Right ventricle myocardium superior (tissue), 1 donor: ENCODE results near the gene CD8B2. TPM values are rescaled to one million over a fixed set of nuclear protein-coding genes. Genes with fewer than 3 reads are reported as not detected.
"Not testable (repeated sequence)": the region's sequence is repeated elsewhere in the genome, so short reads cannot be mapped to it uniquely, and the experiment has no call there.

Experiments used
- ATAC-seq: fragments of 200-7000 bp; cut with Tn5 transposase; one replicate; pipeline ENCODE4 v1.9.1; 2020; ENCODE audit warnings: mild to moderate bottlenecking; ENCODE audit not compliant: poor library complexity
- DNase-seq: peaks from one replicate; pipeline ENCODE4 v3.0.0-alpha.2; 2020
- intact Hi-C: fragments of 100-400 bp; cut with DNase I; formaldehyde crosslinking; loops from one replicate; pipeline ENCODE4 v1.11.2; 2022
- long read RNA-seq: library from polyadenylated mRNA; unstranded; transcript quantifications from one replicate; pipeline ENCODE4 v2.0.0, GENCODE V29; 2021
- total RNA-seq: library from RNA; stranded (reverse); fragmentation: NEBNext Ultra II Directional; extraction: Animal tissue kit (Norgen Biotek cat#: 25700); gene quantifications from one replicate; pipeline ENCODE4 v1.2.1, GENCODE V29; 2021
- donor health status: DM: no; HTN: yes; CAD: no; lungs with severe emphysema.

The CD8B2 gene
- not detected for total RNA-seq
- long read RNA-seq: 0 reads

DNA sequence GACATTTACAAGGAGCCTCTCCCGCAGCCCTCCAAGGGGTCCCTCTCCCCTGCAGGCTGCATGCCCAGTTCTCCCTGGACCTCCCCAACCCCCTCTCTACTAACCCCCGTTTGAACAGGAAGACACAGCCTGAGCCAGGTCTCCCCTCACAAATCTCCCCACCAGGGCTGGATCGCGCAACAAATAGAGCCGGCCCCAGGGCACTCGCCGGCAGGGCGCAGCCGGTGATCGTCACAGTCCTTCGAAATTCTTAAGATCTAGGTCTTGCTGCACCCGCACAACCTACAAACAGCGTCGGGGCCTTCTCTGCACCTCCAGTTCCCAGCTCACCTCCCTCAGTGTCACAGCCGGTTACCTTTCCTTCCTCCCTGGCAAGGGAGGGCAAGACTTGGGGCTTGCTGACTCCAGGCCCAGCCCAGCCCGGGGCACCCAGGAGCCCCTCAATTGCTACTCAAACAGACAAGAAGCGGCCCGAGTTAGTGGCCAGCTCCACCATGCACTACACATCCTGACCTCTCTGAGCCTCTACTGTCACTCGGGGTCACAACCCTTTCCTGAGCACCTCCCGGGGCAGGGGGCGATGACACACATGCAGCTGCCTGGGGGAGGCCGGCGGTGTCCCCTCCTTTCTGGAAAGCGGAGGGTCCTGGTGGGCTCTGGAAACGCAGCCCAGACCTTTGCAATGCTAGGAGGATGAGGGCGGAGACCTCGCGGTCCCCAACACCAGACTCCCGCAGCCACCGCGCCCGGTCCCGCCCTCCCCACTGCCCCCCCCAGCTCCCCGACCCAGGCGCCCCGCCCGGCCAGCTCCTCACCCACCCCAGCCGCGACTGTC lies at the start of gene CD8B2:
Gene CD8B2, plus strand, starts transcription at position 814 of the 835 bp plus-strand sequence. CDS start 63 bp downstream, outside the sequence.
- intact Hi-C loops, DNase-seq, ATAC-seq: not testable (repeated sequence)

- DNase-seq, intact Hi-C loops, ATAC-seq: not testable (repeated sequence)
These were observed 25.3 kb upstream of the CD8B2 start for GRCh38 chr2:106461882-106462281.

DNA sequence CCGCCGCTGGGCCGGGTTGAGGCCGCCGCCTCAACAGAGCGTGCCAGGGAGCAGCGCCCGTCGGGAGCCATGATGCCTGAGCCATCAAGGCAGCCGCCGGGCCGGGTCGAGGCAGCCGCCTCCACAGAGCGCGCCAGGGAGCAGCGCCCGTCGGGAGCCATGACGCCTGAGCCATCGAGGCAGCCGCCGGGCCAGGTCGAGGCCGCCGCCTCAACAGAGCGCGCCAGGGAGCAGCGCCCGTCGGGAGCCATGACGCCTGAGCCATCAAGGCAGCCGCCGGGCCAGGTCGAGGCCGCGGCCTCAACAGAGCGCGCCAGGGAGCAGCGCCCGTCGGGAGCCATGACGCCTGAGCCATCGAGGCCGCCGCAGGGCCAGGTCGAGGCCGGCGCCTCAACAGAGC lies 19.6 kb upstream of the CD8B2 start:
- intact Hi-C loops, ATAC-seq, DNase-seq: not testable (repeated sequence)

DNA sequence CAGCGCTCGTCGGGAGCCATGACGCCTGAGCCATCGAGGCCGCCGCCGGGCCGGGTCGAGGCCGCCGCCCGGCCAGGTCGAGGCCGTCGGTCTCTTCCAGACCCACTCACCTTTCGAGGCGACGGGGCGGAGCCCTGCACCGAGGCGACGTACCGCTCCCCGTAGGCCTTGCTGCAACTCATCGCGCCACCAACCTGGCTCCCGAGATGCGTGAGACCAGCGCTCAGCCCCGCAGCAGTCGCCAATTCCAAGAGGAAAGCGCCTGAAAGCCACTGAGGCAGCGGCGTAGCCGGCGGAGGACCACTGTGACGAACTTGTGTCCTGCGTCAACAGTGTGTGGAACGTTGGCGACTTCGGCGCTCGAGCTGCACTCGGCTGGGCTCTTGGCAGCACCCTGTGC lies 19.1 kb upstream of the CD8B2 start, which contains the start of gene RGPD3:
Gene RGPD3, minus strand, starts transcription at position 307 of the 400 bp plus-strand sequence. Its CDS starts 125 bp downstream, at position 182.
- DNase-seq, intact Hi-C loops, ATAC-seq: not testable (repeated sequence)

DNA sequence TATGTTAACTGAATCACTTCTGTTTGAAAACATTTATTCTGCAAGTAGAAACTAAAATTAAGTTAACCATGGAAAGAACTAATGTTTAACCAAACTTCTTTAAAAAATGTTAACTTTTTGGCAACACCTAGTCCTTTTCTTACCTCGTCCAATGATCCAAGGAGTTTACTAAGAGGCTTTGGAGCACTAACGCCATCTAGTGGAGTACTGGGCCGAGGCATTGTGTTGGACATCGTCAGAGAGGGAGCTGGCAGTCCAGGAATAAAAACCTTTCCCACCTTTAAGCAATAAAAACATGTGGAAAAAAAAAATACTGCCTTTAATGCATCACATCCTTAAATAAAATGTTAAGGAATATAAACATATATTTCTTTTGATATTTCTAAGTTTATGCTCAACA lies 16.5 kb upstream of the CD8B2 start:
- ATAC-seq: peak; percentile 69
- DNase-seq: not testable (repeated sequence)

DNA sequence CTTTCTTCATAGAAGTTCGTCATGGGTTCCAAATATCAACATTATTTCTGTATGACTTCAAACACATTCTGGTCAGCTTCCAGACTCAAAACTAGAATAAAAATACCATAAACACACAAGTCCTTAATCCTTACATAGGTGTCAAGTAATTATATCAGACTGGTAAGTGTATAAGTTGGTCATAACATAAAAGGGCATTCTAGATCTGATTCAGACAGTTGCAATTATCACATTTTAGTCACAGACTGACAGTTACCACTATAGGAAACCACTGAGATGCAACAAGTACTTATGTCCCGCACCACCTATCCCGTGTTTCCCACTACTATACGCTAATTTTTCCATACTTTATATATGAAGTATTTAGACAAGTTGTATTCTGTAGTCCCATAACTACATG lies 9.5 kb upstream of the CD8B2 start:
- ATAC-seq, intact Hi-C loops, DNase-seq: not testable (repeated sequence)

More for the DNA sequence above, 16.5 kb upstream of the CD8B2 start:
- intact Hi-C loops: not testable (repeated sequence)

- intact Hi-C loops, DNase-seq, ATAC-seq: not testable (repeated sequence)
These were observed 7.6 kb upstream of the CD8B2 start for GRCh38 chr2:106479563-106479962.

DNA sequence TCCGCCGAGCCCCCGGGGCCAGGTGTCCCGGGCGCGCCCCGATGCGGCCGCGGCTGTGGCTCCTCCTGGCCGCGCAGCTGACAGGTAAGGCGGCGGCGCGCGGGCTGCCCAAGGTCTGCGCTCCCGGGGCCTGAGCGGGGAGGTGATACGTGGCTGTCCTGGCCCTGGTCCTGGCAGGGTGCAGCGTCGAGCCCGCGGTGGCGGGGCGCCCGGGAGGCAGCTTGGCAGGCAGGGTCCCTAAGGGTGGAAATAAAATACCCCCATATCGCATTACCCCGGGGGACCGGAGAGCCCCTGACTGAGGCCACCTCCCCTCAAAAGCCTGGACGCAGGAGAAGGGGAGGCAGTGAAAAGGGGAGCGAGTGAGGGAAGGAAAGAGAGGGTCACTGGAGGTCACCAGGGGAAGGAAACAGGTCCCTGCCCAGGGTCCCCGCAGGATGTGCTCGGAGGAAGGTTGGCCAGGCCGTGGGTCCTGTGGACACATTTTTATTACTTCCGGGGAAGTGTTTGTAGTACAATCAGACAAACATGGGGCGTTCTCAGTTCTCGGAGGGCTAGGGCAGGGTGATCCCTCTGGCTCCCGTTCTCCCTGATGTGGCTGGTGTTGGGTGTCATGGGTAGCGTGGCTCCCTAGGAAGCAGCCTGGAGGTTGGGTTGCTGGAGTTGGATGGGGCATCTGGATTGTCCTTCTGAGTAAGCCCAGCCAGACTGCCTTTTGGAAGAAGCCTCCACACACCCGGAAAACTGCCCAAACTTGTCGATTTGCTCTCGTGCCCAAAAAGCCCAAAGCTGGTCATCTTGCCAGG lies 425 bp downstream of the CD8B2 start:
- DNase-seq, intact Hi-C loops, ATAC-seq: not testable (repeated sequence)

DNA sequence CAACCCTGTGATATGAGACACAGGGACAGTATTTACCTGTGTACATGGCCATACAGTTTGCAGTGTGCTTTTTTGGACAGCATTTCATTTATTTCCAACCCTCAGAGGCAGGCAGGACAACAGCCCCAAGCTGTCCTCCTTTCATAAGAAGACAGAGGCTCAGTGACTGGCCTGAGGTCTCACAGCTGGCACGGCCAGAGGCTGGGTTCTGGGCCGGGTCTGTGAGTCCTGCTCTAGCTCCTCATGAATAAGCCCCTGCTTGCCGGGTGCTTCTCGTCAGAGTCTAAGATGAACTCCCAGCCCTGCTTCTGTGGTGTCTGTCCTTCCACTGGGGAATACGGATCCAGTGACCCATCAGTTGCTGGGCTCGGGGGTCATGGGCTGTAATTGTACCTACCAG lies 2.5 kb downstream of the CD8B2 start:
- ATAC-seq, intact Hi-C loops: not testable (repeated sequence)

DNA sequence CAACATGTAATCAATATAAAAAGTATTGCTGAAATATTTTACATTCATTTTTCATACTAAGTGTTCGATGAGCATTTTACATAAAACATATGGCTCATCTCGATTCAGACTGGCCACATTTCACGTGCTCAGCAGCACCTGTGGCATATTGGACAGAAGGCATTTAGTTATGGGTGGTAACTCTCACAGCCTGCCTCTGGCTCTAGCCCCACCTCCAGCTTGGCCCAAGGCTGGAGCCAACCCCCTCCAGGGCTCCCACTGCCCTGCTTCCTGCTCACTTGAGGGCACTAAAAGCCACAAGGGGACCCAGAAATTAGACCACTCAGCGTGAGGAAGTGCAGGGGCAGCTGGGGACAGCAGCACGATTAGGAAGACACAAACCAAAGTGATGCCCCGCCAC lies 5.2 kb downstream of the CD8B2 start:
- intact Hi-C loops, DNase-seq, ATAC-seq: not testable (repeated sequence)

More for the DNA sequence above, 2.5 kb downstream of the CD8B2 start:
- not testable (repeated sequence) for DNase-seq

DNA sequence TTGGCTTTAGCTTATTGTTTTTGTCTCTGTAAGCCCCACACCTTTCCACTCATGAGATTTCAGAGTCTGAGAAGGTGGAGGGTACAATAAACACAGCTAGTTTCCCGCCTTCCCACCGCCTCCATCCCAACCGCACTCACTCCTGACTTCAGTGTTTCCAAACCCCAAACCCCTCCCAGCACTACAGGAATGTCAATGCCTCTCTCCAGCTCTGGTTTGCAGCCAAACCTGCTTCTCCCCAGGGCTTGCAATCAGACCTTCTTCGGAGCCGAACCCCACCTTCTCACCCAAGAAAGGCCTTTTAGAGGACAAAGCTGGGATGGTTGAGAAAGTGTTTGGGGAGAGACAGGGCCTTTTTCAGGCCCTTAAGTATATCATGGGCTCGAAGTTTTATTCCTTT lies 5.7 kb downstream of the CD8B2 start:
- intact Hi-C loops: not testable (repeated sequence)
- ATAC-seq: peak; percentile 41
- DNase-seq: peak; percentile 50

GRCh38 chr2:106498549-106498948 lies 11.4 kb downstream of the CD8B2 start:
- ATAC-seq, intact Hi-C loops, DNase-seq: not testable (repeated sequence)

DNA sequence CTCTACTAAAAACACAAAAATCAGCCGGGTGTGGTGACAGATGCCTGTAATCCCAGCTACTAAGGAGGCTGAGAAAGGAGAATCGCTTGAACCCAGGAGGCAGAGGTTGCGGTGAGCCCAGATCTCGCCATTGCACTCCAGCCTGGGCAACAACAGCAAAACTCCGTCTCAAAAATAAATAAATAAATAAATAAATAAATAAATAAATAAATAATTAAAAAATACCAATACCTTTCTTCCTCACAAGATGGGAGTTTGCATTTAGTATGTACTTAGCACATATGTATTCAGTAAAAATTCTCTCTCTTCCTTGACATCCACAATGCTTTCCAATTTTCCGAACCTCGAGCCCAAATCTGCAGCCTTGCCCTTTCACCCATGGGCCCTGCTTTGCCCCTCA lies 13.2 kb downstream of the CD8B2 start:
- intact Hi-C loops, ATAC-seq, DNase-seq: not testable (repeated sequence)

- DNase-seq, intact Hi-C loops, ATAC-seq: not testable (repeated sequence)
These were observed 15.2 kb downstream of the CD8B2 start for GRCh38 chr2:106502351-106502750.

GRCh38 chr2:106504192-106504591 lies 17.0 kb downstream of the CD8B2 start:
- intact Hi-C loops, ATAC-seq, DNase-seq: not testable (repeated sequence)

DNA sequence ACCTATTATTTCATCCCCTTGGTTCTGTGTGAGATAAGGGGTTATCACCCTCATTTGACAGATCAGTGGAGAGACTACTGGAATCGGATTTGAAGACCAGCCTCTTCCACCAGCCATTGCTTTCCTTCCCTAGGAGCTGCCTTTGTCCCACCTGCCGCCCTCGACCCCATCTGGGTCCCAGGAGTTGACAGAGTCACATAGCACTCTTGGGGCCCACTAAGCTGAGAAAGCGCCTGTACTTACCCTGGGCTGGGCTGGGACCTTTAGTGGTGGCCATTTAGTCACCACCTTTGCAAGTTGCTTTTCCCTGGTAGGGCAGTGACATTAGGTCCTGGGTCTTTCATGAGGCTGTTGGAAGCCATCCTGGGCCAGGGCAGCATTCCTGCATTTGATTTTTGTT lies 17.6 kb downstream of the CD8B2 start:
- DNase-seq, intact Hi-C loops, ATAC-seq: not testable (repeated sequence)

- intact Hi-C loops, ATAC-seq, DNase-seq: not testable (repeated sequence)
These were observed 19.0 kb downstream of the CD8B2 start for GRCh38 chr2:106506002-106506687.

GRCh38 chr2:106508660-106509373 lies 21.7 kb downstream of the CD8B2 start:
- DNase-seq, intact Hi-C loops, ATAC-seq: not testable (repeated sequence)
